Muscle of leg (tissue), 11 donors: ENCODE data around the gene TREM1. TPM values are rescaled to one million over a fixed set of nuclear protein-coding genes. Genes with fewer than 3 reads are reported as not detected.

Source experiments
- DNase-seq: peaks from one replicate; pipeline ENCODE4 v3.0.0; 2013
- H3K27ac ChIP-seq: one replicate; pipeline ENCODE4 v1.5.1; 2013; ENCODE audit warnings: mild to moderate bottlenecking, low read length, control low read depth
- H3K27me3 ChIP-seq: one replicate; pipeline ENCODE4 v1.6.1; 2013; ENCODE audit warnings: low read length; ENCODE audit not compliant: control insufficient read depth, insufficient read depth
- H3K36me3 ChIP-seq: one replicate; pipeline ENCODE4 v1.6.1; 2013; ENCODE audit warnings: low read length; ENCODE audit not compliant: control insufficient read depth, insufficient read depth
- H3K4me1 ChIP-seq: one replicate; pipeline ENCODE4 v1.6.1; 2013; ENCODE audit warnings: low read length; ENCODE audit not compliant: control insufficient read depth, insufficient read depth
- H3K4me3 ChIP-seq: one replicate; pipeline ENCODE4 v1.5.1; 2013; ENCODE audit warnings: low read length, control low read depth
- H3K9me3 ChIP-seq: replicated peaks from 2 replicates; pipeline ENCODE4 v1.6.1; 2013; ENCODE audit warnings: low read depth, low read length; ENCODE audit not compliant: control insufficient read depth
- WGBS: methylation state at CpG from one replicate; pipeline ENCODE4 v1.1.5; 2013; ENCODE audit warnings: missing lambda C conversion rate; ENCODE audit not compliant: insufficient coverage; 5-methylcytosine and 5-hydroxymethylcytosine counted together
- polyA plus RNA-seq, 8 donors: library from polyadenylated mRNA; unstranded; fragments of 120-200 nt; gene quantifications; one replicate each; pipeline versions ENCODE4 v1.2.1 to v1.2.3, GENCODE V29; 2013; ENCODE audit warnings: inconsistent platforms in 1 of 8, low replicate concordance in 1 of 8; ENCODE audit not compliant: insufficient read length in 8 of 8, insufficient read depth in 1 of 8
- total RNA-seq: library from RNA; stranded (reverse); fragments of 120-200 nt; gene quantifications from one replicate; pipeline ENCODE4 v1.2.4, GENCODE V29; 2013

The TREM1 gene
- total and polyA plus RNA-seq, 9 donors: 0.06 to 1.6 (median 0.24) TPM; not detected in 2

GRCh38 chr6:41325446-41326066 is 39.1 kb upstream of the TREM1 start:
- no CpG with 5 or more reads among the region's 4 CpGs for WGBS
- DNase-seq: no peak
- no peaks in the 10 kb centered on the region for H3K4me1 ChIP-seq
- no peak overlapping the region for H3K27ac ChIP-seq
- no peak overlapping the region for H3K4me3 ChIP-seq
- H3K27me3 ChIP-seq: peaks cover 21% of the 10 kb centered on the region
- H3K36me3 ChIP-seq: no peaks in the 10 kb centered on the region
- H3K9me3 ChIP-seq: no peaks in the 10 kb centered on the region

- WGBS: 90% methylated on average over 3 of the region's 4 CpGs
Observed at GRCh38 chr6:41321183-41321582, 34.7 kb upstream of the TREM1 start.

GRCh38 chr6:41318654-41319565 is 32.4 kb upstream of the TREM1 start:
- Histone ChIP-seq H3K36me3 (no peaks in the 10 kb centered on the region), H3K4me1 (peaks cover 9% of the 10 kb centered on the region), H3K27me3 (peaks cover 16% of the 10 kb centered on the region), H3K27ac (peak overlapping the region; percentile 20), H3K4me3 (peak overlapping the region; percentile 30), H3K9me3 (no peaks in the 10 kb centered on the region)
- WGBS: 14% methylated on average over 28 of the region's 33 CpGs
- peak; percentile 84 for DNase-seq

More at GRCh38 chr6:41321183-41321582, 34.7 kb upstream of the TREM1 start:
- Histone ChIP-seq H3K9me3 (no peaks in the 10 kb centered on the region), H3K27ac (no peak overlapping the region), H3K4me3 (no peak overlapping the region), H3K27me3 (peaks cover 25% of the 10 kb centered on the region), H3K4me1 (peaks cover 9% of the 10 kb centered on the region), H3K36me3 (no peaks in the 10 kb centered on the region)
- no peak for DNase-seq

- no peak overlapping the region for H3K4me3 ChIP-seq
- no peaks in the 10 kb centered on the region for H3K36me3 ChIP-seq
- H3K4me1 ChIP-seq: peaks cover 9% of the 10 kb centered on the region
- no peak overlapping the region for H3K27ac ChIP-seq
- DNase-seq: peak; percentile 29
- H3K9me3 ChIP-seq: no peaks in the 10 kb centered on the region
- 19% methylated on average over 6 of the region's 9 CpGs for WGBS
- H3K27me3 ChIP-seq: peaks cover 21% of the 10 kb centered on the region
Observed at GRCh38 chr6:41318261-41318653, 31.8 kb upstream of the TREM1 start.

- peaks cover 9% of the 10 kb centered on the region for H3K4me1 ChIP-seq
- H3K4me3 ChIP-seq: no peak overlapping the region
- no CpG with 5 or more reads among the region's 1 CpG for WGBS
- H3K27me3 ChIP-seq: peaks cover 21% of the 10 kb centered on the region
- H3K27ac ChIP-seq: no peak overlapping the region
- no peaks in the 10 kb centered on the region for H3K36me3 ChIP-seq
- H3K9me3 ChIP-seq: no peaks in the 10 kb centered on the region
- peak; percentile 90 for DNase-seq
Observed at GRCh38 chr6:41315943-41316620, 29.6 kb upstream of the TREM1 start.

GRCh38 chr6:41315203-41315602 is 28.7 kb upstream of the TREM1 start:
- Histone ChIP-seq H3K27ac (peak overlapping the region; percentile 15), H3K36me3 (no peaks in the 10 kb centered on the region), H3K4me3 (no peak overlapping the region), H3K27me3 (peaks cover 21% of the 10 kb centered on the region), H3K9me3 (no peaks in the 10 kb centered on the region), H3K4me1 (peaks cover 9% of the 10 kb centered on the region)
- WGBS: 75% methylated on average over 1 of the region's 2 CpGs
- DNase-seq: no peak

- Histone ChIP-seq H3K9me3 (no peaks in the 10 kb centered on the region), H3K4me1 (no peaks in the 10 kb centered on the region), H3K27ac (no peak overlapping the region), H3K36me3 (no peaks in the 10 kb centered on the region), H3K27me3 (peaks cover 7% of the 10 kb centered on the region), H3K4me3 (no peak overlapping the region)
- peak; percentile 69 for DNase-seq
- whole genome bisulfite sequencing: no CpG with 5 or more reads among the region's 13 CpGs
Observed at GRCh38 chr6:41306187-41306854, 19.8 kb upstream of the TREM1 start.

GRCh38 chr6:41302638-41303037 is 16.2 kb upstream of the TREM1 start:
- 96% methylated on average over 4 of the region's 5 CpGs for whole genome bisulfite sequencing
- Histone ChIP-seq H3K27me3 (peaks cover 7% of the 10 kb centered on the region), H3K4me1 (no peaks in the 10 kb centered on the region), H3K27ac (no peak overlapping the region), H3K4me3 (no peak overlapping the region), H3K9me3 (no peaks in the 10 kb centered on the region), H3K36me3 (no peaks in the 10 kb centered on the region)
- DNase-seq: no peak

- peak; percentile 21 for DNase-seq
- WGBS: 73% methylated on average over 2 of the region's 3 CpGs
- Histone ChIP-seq H3K27me3 (peaks cover 2% of the 10 kb centered on the region), H3K4me1 (no peaks in the 10 kb centered on the region), H3K9me3 (no peaks in the 10 kb centered on the region), H3K4me3 (no peak overlapping the region), H3K27ac (no peak overlapping the region), H3K36me3 (no peaks in the 10 kb centered on the region)
Observed at GRCh38 chr6:41298785-41299502, 12.5 kb upstream of the TREM1 start.
